22Rv1 (cell line): ENCODE measurements around the gene ADCY10.
A peak's percentile ranks its signal among the peaks of the same experiment; 100 is the strongest.
"Not testable (repeated sequence)": the region's sequence is repeated elsewhere in the genome, so short reads cannot be mapped to it uniquely, and the experiment has no call there.

ENCODE experiments used
- H3K27ac ChIP-seq: fragments of 450-650 bp; 2 replicates; pipeline ENCODE4 v1.5.1; 2017
- ZFX ChIP-seq: fragments of 450-650 bp; IDR thresholded peaks from 2 replicates; pipeline ENCODE4 v1.6.1; 2017; ENCODE audit warnings: antibody characterized with exemption, borderline replicate concordance
- TF ChIP-seq, protein P1 (sequence below): fragments of 450-650 bp; IDR thresholded peaks from 2 replicates; pipeline ENCODE4 v1.5.1; 2017; ENCODE audit warnings: mild to moderate bottlenecking

Gene ADCY10

DNA sequence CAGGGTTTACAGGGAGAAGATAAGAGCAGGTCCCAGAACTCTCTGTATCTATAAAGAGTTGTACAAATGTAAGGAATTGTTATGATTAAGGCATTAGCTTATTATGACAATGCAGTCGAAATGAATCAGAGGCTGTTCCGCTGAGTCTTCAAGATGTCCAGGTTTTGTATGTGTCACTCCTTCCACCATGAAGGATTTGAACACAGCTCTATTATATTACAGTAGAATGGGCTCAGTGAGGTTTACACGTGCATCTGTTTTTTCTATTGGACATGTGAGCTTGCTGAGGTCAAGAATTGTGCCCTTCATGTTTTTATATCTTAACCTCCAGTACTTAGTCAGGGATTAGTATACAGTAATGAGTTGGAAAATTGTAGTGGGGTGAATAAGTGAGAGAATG, 105.8 kb downstream of the ADCY10 start:
- TF ChIP-seq, protein P1, sequence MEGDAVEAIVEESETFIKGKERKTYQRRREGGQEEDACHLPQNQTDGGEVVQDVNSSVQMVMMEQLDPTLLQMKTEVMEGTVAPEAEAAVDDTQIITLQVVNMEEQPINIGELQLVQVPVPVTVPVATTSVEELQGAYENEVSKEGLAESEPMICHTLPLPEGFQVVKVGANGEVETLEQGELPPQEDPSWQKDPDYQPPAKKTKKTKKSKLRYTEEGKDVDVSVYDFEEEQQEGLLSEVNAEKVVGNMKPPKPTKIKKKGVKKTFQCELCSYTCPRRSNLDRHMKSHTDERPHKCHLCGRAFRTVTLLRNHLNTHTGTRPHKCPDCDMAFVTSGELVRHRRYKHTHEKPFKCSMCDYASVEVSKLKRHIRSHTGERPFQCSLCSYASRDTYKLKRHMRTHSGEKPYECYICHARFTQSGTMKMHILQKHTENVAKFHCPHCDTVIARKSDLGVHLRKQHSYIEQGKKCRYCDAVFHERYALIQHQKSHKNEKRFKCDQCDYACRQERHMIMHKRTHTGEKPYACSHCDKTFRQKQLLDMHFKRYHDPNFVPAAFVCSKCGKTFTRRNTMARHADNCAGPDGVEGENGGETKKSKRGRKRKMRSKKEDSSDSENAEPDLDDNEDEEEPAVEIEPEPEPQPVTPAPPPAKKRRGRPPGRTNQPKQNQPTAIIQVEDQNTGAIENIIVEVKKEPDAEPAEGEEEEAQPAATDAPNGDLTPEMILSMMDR, result no peak
- no peak for TF ChIP-seq ZFX
- no peak overlapping the region for H3K27ac ChIP-seq

GRCh38 chr1:167806676-167807075, 107.3 kb downstream of the ADCY10 start:
- H3K27ac ChIP-seq, result not testable (repeated sequence)

DNA sequence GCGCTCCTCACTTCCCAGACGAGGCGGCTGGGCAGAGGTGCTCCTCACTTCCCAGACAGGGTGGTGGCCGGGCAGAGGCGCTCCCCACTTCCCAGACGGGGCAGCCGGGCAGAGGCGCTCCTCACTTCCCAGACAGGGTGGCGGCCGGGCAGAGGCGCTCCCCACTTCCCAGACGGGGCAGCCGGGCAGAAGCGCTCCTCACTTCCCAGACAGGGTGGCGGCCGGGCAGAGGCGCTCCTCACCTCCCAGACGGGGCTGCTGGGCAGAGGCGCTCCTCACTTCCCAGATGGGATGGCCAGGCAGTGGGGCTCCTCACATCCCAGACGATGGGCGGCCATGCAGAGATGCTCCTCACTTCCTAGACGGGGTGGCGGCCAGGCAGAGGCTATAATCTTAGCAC, 107.7 kb downstream of the ADCY10 start:
- not testable (repeated sequence) for H3K27ac ChIP-seq

DNA sequence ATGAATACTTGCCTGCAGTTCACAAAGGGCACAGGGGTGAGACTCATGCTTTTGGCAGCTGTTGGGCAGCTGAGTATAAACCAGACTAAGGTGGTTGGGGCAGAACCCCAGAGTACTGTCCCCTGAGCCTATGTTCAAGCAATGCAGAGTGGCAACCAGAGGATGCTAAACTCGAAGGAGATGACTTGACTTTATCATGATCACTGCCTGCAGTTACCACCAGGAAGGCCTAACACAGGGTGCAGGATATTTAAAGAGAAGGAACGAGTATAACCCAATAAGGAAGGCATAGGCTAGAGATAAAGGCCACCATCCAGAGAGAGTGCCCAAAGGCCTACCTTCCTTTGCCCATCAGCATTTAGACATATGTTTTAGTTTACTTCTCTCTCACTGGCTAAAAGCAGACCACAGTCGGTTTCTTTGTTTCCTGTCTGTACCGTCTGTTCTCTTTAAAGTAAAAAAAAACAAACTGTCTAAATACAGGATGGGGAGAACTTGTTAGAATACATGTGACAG, 108.8 kb downstream of the ADCY10 start:
- no peak overlapping the region for H3K27ac ChIP-seq
- no peak for TF ChIP-seq ZFX
- TF ChIP-seq, protein P1, result no peak

GRCh38 chr1:167803358-167804207, 110.4 kb downstream of the ADCY10 start:
- TF ChIP-seq, protein P1, result peak; percentile 100
- no peak for TF ChIP-seq ZFX
- no peak overlapping the region for H3K27ac ChIP-seq

GRCh38 chr1:167802235-167802634, 111.7 kb downstream of the ADCY10 start:
- no peak for TF ChIP-seq ZFX
- TF ChIP-seq, protein P1, result no peak
- no peak overlapping the region for H3K27ac ChIP-seq

- H3K27ac ChIP-seq, result no peak overlapping the region
- TF ChIP-seq ZFX, result no peak
- TF ChIP-seq, protein P1, result no peak
These were observed 113.7 kb downstream of the ADCY10 start for GRCh38 chr1:167800251-167800650.

DNA sequence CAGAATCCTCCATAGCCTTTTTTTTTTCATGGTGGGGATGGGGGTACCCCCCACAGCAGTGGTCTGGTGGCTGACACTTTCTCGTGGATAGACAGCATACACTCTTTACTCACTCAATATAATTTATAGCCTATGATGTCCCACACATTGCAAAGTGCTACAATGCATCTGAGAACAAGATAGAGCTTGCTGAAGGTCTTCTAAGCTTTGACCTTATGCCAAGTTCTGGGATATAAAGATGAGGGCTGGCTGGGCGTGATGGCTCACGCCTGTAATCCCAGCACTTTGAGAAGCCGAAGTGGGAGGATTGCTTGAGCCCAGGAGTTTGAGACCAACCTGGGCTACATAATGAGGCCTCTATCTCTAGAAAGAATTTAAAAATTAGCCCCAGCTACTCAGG, 114.2 kb downstream of the ADCY10 start:
- H3K27ac ChIP-seq, result no peak overlapping the region
- TF ChIP-seq ZFX, result no peak
- TF ChIP-seq, protein P1, result no peak
